Measurements from ENCODE around the gene CTU1.

Gene CTU1

DNA sequence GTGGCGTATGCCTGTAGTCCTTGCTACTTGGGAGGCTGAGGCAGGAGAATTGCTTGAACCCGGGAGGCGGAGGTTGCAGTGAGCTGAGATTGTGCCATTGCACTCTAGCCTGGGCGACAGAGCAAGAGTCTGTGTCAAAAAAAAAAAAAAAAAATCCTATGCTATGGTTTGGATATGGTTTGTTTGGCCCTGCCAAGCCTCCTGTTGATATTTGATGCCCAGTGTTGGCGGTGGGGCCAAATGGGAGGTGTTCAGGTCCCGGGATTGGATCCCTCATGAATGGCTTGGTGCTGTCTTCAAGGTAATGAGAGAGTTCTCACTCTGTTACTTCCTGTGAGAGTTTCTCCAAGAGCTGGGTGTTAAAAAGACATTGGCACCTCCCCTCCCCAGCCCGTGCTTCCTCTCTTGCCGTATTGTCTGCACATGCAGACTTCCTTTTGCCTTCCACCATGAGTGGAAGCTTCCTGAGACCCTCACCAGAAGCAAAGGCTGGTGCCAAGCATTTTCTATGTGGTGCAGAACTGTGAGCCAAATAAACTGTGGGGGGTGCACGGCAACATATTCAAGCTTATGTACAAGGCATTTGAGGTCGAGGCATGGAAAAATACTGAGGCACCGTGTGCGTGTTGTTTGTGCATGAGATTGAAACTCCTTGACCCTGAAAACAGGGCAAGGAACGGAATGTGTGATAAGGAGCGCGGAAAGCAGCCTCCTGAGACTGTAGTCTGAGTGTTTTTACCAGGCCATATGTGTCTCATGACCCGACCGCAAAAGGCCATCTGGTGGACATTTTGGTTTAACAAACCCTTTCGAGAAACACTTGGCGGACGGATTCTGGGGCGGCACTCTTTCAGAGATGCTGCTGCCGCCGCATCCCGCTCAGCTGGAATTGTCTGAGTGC lies 23.8 kb upstream of the CTU1 start:
- no peak for DNase-seq

DNA sequence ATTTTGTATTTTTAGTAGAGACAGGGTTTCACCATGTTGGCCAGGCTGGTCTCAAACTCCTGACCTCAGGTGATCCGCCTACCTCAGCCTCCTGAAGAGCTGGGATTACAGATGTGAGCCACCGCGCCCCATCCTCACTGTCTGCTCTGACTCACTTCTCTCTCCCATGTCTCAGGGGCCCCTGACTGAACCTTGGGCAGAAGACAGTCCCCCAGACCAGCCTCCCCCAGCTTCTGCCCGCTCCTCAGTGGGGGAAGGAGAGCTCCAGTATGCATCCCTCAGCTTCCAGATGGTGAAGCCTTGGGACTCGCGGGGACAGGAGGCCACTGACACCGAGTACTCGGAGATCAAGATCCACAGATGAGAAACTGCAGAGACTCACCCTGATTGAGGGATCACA lies 21.5 kb upstream of the CTU1 start:
- no peak for DNase-seq

DNA sequence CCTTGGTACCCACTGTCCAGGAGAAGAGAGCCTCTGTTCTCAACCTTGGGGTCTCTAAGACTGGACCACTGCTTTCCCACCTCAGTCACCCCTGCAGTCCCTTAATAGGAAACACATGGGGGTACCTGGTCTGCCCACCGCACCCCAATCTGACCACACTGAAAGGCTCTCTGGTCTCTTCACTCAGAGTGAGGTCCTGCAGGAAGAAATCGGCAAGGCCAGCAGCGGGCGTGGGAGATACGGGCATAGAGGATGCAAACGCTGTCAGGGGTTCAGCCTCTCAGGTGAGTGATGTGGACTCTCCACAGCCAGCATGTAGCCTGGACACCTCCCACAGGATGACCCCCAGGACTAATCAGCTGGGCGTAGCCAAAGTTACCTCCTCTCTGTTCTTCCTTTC lies 20.0 kb upstream of the CTU1 start:
- DNase-seq, result no peak

DNA sequence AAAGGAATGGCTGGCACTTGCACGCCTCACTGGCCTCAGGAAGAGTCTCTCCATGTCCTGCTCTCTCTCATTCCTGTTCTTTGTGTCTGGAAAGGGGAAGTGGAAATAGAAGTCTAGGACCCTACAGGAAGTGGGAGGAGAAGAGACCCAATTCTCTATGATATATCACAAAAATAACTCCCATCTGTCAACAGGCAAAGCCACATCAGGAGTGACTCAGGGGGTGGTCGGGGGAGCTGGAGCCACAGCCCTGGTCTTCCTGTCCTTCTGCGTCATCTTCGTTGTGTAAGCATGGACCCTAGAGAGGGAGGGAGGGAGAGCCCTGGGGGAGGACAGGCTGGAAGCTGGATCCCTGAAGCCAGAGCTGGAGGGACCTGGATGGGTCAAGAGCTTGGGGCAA lies 19.5 kb upstream of the CTU1 start:
- DNase-seq, result no peak

DNA sequence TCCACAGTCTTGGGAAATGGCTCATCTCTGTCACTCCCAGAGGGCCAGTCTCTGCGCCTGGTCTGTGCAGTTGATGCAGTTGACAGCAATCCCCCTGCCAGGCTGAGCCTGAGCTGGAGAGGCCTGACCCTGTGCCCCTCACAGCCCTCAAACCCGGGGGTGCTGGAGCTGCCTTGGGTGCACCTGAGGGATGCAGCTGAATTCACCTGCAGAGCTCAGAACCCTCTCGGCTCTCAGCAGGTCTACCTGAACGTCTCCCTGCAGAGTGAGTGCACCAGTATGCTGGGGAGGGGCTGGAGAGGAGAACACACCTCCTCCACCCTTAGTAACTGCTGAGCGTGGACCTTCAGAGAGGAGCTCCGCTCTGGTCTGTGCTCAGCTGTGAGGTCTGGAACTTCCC lies 18.8 kb upstream of the CTU1 start:
- DNase-seq, result no peak

DNA sequence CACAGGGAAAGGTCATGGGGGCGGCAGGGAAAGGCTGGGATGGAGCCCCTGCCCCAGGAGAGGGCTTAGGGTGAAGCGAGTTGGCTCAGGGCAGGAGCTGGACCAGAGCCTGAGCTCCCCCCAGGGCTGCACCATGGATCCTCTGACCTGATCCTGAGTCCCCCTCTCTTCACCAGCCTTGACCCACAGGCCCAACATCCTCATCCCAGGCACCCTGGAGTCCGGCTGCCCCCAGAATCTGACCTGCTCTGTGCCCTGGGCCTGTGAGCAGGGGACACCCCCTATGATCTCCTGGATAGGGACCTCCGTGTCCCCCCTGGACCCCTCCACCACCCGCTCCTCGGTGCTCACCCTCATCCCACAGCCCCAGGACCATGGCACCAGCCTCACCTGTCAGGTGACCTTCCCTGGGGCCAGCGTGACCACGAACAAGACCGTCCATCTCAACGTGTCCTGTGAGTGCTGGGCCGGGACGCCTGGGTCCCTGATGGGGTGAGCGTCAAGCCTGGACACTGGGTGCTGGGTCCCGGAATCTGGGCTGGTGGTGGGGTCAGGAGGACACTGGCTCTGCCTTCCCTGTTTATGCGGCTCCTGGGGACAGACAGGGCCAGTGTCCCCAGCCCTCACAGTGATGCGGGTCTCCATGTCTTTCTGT lies 17.3 kb upstream of the CTU1 start:
- no peak for DNase-seq

DNA sequence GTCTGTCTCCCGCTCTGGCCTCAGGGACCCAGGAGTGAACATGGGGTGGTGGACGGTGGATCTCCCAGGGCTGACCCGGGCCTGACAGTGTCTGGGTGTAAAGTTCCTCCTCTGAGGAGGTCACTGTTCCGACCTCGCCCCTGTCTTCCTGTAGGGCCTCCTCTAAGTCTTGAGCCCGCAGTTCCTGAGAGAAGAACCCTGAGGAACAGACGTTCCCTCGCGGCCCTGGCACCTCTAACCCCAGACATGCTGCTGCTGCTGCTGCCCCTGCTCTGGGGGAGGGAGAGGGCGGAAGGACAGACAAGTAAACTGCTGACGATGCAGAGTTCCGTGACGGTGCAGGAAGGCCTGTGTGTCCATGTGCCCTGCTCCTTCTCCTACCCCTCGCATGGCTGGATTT lies 16.5 kb upstream of the CTU1 start, which contains the start of gene SIGLEC9:
TSS of gene SIGLEC9 (plus strand) at position 178 of the 400 bp plus-strand sequence. CDS start at position 247, 69 bp downstream.
- no peak for DNase-seq

DNA sequence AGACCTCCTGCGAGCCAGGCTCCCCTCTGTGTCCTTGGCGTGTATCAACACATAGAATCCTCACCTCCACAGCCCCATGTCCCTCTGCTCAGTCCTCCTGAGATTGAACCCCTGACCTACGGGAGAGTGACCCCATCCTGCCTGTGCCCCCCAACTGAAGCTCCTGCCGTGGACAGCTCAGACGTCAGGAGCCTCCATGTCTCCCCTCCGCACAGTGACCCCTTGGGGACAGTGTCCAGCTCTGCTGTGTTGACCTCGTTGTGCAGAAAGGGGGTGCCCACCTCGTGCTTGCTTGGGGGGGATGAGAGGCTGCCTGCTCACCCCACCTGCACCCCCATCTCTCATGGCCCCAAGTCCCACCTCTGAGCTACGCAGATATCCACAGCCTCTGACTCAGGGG lies 16.0 kb upstream of the CTU1 start:
- no peak for DNase-seq

DNA sequence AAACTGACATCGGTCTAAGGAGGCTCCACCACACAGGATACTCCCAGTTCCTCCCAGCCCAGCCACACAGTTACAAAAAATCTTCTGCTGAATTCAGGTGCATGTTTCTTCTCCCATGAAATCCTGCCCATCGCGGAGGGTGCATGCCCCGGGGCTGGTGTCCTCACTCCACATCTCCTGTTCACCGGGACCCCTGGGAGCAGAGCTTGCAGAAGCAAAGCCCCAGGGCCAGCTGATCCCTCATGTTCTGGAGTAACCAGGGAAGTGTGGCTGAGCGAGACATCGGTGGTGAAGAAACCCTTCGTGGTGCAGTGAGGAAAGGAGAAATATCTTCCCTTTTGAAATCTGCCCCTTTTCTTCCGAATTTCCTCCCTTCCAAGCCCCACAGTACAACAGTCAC lies 15.6 kb upstream of the CTU1 start:
- no peak for DNase-seq

DNA sequence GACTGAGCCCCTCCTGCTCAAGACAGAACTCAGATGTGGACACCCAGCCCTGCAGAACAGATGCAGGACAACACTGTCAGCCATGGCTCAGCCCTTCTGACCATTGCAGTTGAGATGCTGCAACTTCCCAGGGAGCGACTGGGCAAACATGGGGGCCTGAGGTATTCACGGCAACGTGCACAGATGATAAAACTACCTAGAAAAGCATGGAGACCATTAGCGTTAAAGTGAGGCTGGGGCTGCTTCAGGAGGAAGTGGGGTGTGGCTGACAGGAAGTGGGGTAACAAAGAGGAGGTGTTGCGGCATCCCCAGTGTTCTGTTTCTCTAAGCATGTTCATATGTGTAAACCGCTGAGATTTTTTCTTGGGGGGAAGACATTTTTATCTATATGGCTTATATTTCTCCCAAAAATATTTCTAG lies 15.2 kb upstream of the CTU1 start:
- no peak for DNase-seq

DNA sequence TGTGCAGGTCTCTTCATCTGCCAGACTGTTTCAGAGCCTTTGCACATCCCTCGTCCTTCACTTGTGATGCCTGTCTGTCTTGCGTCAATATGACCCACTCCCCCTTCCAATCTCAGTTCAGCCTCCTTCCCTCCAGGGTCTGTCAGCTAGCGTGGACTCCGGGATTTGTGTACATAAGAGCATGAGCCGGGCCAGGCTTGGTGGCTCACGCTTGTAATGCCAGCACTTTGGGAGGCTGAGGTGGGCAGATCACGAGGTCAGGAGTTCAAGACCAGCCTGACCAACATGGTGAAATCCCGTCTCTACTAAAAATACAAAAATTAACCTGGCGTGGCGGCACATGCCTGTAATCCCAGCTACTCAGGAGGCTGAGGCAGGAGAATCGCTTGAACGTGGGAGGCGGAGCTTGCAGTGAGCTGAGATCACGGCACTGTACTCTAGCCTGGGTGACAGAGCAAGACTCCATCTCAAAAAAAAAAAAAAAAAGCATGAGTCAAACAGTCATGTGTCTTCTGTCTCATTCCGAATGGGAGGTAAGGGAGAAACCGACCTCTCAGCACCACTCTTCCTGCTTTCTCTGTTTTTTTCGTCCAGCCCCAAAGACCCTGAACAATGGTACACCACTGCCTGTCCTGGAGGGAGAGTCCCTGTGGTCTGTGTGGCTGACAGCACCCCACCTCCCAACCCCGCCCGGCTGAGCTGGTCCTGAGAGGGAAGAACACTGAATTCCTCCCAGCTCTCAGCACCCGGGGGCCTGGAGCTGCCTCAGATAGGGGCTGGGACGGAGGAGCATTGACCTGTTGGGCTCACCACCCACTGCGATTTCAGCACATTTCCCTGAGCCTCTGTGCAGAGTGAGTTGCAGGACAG lies 14.1 kb upstream of the CTU1 start:
- no peak for DNase-seq

DNA sequence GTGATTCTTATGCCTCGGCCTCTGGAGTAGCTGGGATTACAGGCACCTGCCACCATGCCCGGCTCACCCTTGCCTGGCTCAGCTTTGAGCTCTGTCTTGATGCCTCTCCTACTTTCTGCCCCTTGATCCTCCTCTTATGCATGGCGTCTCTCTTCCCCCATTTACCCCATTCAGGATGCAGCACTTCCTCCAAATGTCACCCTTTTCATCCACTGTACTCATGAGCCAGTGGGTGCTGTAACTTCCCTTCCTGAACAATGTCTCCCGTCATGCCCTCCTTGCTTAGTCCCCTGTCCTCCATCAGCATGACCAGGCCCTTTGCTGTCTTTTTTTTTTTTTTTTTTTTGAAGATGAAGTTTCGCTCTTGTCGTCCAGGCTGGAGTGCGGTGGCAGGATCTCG lies 13.0 kb upstream of the CTU1 start:
- DNase-seq, result no peak

DNA sequence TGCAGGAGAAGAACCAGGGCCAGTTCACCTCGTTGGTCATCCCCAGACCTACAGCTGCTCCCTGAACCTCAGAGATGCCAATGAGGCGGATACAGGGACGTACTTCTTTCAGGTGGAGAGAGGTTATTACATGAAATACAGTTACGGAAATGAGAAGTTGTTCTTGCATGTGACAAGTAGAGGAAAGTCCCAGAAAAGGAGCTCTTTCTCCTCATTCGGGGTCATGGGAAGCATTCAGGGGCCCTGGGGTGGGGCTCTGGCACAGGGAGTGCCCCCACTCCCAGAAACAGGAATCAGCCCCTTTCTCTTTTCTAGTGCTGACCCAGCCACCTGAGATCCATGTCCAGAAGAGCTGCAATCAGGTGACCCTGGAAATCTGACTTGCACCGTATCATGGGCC lies 12.0 kb upstream of the CTU1 start:
- DNase-seq, result no peak

DNA sequence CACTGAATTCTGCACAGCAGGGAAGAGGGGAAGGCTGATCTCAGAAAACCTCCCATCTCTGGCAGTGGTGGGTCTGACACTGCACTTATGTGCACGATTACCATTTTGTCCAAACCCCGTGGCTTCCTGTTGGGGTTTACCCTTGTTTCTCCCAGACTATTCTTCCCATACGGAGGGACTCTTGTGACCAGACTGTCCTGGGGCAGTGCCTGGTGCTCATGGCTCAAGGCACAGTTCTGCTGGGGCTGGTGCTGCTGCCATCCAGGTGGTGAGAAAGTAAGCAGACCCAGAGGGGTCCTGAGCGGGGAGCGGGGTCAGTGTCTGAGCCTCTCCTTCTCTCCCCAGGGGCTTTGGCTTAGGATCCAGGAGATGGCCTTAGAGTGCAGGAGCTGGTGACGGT lies 11.4 kb upstream of the CTU1 start:
- no peak for DNase-seq

DNA sequence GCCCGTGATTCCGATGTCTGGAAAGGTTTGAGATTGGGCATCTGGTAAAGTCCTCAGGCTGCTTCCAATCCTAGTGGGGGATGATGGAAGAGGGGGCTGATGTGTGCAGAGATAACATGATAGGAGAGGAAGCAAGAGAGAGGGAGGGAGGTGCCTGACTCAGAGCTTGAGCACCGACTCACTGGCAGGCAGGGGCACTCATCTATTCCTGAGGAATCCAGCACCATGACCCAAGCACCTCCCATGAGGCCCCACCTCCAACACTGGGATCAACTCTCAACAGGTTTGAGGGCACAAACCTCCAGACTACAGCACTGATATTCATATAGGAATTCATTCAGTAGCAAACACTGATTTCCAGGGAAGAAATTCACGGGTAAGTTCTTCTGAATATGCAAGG lies 10.9 kb upstream of the CTU1 start:
- DNase-seq, result no peak

DNA sequence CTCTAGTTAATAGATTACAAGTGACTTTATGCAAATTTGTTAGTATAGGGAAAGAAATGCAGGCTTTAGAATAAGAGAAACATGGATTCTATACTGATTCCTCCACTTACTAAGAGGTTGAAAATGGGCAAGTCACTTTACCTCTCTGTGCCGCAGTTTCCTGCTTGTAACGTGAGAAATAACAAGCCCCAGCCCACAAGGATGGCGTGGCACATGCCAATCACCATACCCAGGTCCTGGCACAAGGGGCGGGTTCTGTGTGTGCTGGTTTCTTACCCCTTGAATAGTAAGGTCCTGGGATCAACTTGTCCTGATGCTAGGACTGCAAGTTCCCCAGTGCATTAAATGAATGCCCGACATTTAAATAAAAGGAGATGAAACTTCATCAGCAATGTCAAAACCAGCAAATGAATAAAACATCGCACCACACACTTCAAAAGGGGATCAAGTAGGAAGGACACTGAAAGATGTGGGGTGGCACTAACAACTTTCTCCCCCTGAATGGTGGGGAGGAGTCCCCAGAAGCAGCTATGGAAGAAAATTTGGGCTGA lies 8.6 kb upstream of the CTU1 start:
- DNase-seq, result no peak

DNA sequence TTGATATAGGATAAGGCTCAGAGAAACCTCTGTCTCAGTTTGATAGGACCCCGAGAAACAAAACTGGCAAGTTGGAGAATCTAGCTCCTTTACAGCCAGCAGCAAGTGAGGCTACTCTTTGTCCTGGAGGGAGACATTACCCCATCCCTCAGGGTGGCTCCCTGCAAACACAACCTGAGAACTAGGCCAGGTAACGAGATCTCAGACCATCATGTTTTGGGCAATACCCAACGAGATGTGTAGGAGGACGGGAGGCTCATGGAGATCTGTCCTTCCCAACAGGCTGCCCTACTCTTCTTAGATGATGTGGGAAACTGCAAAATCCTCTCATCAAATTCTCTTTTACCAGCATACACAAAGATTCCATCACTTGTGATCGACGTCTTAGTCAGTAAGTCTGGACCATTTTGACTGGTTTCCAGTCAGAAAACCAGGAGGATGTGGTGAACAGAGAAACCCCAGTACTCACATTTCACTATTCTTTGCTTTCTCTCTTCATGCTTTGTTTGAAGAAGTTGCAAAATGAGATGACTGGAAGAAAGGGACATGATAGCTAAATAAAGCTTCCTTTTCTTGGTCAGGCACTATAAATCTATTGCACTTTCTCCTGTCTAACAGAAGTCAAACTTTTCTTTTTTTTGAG lies 6.0 kb upstream of the CTU1 start:
- DNase-seq, result no peak

DNA sequence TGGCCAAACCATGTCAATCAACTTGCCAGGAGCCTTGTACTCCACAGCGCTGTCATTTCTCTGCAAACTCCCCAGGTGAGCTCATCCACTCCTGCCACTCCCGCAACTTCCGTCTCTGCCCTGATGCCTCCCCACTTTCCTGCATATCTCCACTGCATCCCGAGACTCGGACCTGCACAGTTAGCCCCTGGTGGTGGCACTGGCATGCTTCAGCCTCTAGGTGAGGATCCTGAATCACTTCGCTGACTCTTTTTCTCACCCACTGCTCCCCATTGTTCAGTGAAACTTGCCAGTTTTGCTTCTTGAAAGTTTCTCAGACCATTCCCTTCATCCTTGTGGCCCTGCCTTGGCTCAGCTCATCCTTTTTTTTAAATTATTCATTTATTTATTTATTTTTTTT lies 3.4 kb upstream of the CTU1 start:
- DNase-seq, result no peak

DNA sequence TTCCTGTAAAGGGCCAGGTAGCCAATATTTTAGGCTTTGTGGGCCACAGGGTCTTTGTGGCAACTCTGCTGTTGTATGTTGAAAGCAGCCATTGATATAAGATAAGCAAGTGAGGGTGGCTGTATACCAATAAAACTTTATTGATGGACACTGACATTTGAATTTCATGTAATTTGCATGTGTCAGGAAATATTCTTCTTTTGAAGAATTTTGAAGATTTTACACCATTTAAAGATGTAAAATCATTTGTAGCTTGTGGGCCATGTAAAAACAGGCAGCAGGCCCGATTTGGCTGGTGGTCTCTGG lies 2.4 kb upstream of the CTU1 start:
- DNase-seq, result no peak

DNA sequence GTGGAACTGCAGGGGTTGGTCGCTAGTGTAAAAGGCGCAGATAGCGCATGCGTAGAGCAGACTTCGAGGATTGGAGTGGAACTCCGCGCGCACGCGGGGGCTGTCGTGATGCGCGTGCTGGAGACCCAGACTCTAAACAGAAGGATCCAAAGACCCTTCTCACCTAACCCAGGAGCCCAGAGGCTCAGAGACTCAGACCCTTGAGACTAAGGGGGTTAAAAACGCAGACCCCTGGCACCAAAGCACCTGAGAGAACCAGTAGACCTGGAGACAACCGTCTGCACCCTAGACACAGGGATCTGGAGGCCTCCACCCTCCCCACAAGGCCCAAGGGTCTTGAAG lies 567 bp upstream of the CTU1 start:
- DNase-seq, result no peak

DNA sequence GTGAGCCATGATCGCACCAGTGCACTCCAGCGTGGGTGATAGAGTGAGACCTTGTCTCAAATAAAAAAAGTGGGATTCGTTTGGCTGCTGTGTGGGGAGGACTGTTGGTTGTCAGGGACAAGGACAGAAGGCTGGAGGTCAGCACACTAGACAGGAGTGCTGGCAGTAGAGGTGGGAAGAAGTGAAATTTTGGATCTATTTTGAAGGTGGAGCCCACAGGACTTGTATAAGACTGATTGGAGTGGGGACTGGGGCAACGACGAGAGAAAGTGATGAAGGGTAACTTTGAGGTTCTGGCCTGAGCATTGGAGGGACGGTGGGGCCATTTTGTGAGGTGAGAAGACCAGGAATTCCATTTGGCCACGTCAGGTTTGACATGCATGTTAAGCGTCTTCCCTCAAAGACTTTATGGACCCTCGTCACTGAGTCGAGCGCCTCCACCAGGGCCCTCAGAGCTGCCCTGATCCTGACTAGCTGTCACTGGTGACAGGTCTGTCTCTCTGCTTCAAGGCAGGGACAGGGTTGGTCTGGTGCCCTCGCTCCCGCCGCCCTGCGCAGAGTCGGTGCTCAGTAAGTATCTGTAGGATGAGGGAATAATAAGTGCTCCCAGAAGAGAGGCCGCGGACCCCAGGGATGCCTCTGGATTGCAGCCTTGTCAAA lies 673 bp downstream of the CTU1 start:
- no peak for DNase-seq

DNA sequence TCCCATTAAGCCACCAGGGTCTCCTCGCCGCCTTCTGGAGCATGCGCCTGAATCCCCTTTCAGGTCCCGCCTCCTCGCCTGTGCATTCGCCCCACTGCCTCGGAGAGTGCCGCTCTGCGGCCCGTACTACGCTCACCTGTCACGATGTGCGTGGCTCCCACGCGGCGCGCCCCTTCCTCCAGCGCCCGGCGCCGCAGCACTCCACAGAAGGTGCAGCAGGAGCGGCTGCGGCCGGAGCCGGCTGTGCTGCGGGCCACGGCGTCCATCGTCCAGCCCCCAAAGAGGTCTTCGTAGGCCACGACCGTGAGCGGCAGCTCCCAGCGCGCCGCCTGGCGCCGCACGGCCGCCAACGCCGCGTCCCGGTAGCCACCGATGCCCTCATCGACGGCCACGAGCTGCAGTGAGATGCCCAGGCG lies 4.3 kb downstream of the CTU1 start:
- DNase-seq, result no peak

Data from stimulated activated CD4-positive, alpha-beta T cell treated with anti-CD3 and anti-CD28 coated beads, Interleukin-12 subunit alpha, Interleukin-12 subunit beta, amount 100 ng/mL, for 4 hours (primary cell).